AG04450 (cell line): Measurements from ENCODE around the gene TSPEAR. TPM values are rescaled to one million over a fixed set of nuclear protein-coding genes. Genes with fewer than 3 reads are reported as not detected.

Experiments used
- CTCF ChIA-PET: fragments of 300-600, 350-600 bp; formaldehyde crosslinking; extraction: SDS; loops from one replicate; lab custom pipeline; 2022; ENCODE audit warnings: antibody characterized with exemption, inconsistent platforms; lab: Charles Lee
- POLR2A ChIA-PET: fragments of 350-600 bp; formaldehyde crosslinking; extraction: SDS; loops from one replicate; lab custom pipeline; 2021; ENCODE audit warnings: antibody characterized with exemption, inconsistent platforms; lab: Yijun Ruan, JAX
- DNase-seq: peaks from one replicate; pipeline ENCODE4 v3.0.0-alpha.2; 2011; ENCODE audit warnings: low read depth, low spot score
- H3K27ac ChIP-seq: one replicate; pipeline ENCODE4 v1.5.1; 2012; ENCODE audit warnings: low read depth, low read length, control low read depth
- H3K27me3 ChIP-seq: one replicate; pipeline ENCODE4 v1.6.0; 2012; ENCODE audit warnings: low read length; ENCODE audit not compliant: control insufficient read depth, insufficient read depth
- H3K4me3 ChIP-seq: 2 replicates; pipeline ENCODE4 v1.5.1; 2011; ENCODE audit warnings: mild to moderate bottlenecking, low read depth, low read length, control low read depth
- H3K9me3 ChIP-seq: 2 replicates; pipeline ENCODE4 v1.5.1; 2012; ENCODE audit warnings: low read length; ENCODE audit not compliant: control insufficient read depth, insufficient read depth
- CTCF ChIP-seq: IDR thresholded peaks from 2 replicates; pipeline ENCODE4 v1.5.1; 2011; ENCODE audit warnings: low read depth, low read length, control low read depth, inconsistent platforms
- polyA plus RNA-seq: library from polyadenylated mRNA; depleted of rRNA; stranded (reverse); fragments of >200 nt; gene quantifications from 2 replicates; pipeline ENCODE4 v1.2.3, GENCODE V29; 2011

TSPEAR gene
- polyA plus RNA-seq, 1 experiment: not detected

- ChIA-PET POLR2A (no interaction called here), CTCF (no interaction called here)
Observed at GRCh38 chr21:44723177-44724131, 12.1 kb upstream of the TSPEAR start.

DNA sequence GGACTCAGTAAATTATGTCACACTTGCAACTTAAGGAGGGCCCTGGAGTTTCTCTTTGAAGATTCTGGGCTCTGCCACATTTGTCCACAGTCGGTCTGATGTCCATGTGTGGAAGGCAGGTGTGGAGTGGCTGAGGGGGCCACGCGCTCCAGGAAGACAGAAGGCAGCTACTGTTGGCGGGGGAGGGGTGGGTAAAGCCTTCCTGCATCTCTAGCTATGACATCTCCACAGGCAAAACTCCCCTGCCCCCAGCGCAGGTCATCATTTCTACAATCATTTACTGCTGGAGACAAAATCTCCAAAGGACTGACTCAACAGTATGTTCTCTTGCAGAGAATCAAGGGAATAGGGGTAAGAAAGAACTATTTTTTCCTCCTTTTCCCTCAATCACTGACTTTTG, 11.4 kb upstream of the TSPEAR start:
- TF ChIP-seq CTCF: no peak
- POLR2A ChIA-PET: no interaction called here
- no peak for DNase-seq
- Histone ChIP-seq H3K27me3 (peaks cover 49% of the 10 kb centered on the region), H3K27ac (no peak overlapping the region), H3K4me3 (no peak overlapping the region), H3K9me3 (no peaks in the 10 kb centered on the region; the same call in 1 of the 2 replicates)
- CTCF ChIA-PET: no interaction called here

More at GRCh38 chr21:44723177-44724131, 12.1 kb upstream of the TSPEAR start:
- DNase-seq: no peak
- no peaks in the 10 kb centered on the region; the same call in 1 of the 2 replicates for H3K9me3 ChIP-seq
- H3K27ac ChIP-seq: no peak overlapping the region
- H3K4me3 ChIP-seq: no peak overlapping the region
- H3K27me3 ChIP-seq: peaks cover 44% of the 10 kb centered on the region
- no peak for TF ChIP-seq CTCF

DNA sequence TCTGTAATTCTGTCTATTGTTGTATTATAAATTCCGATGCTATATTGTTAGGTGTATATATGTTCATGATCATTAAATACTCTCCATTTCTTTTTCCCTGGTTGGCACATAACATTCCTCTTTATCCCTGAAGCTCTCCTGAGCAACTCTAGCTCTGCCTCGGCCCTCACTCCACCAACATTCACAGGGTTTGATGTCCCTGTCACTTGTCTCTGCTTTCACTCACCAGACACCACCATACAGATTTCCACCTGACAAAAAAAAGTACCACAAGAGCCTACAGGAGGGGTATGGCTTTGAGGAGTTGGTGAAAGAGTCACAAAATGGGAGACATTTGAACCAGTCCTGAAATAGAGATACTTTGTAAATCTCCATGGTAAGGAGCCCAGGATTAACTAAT, 8.8 kb upstream of the TSPEAR start:
- Histone ChIP-seq H3K9me3 (no peaks in the 10 kb centered on the region; the same call in 1 of the 2 replicates), H3K27ac (no peak overlapping the region), H3K4me3 (no peak overlapping the region), H3K27me3 (peaks cover 43% of the 10 kb centered on the region)
- POLR2A ChIA-PET: no interaction called here
- CTCF ChIA-PET: no interaction called here
- TF ChIP-seq CTCF: no peak
- DNase-seq: no peak

- POLR2A ChIA-PET: no interaction called here
- DNase-seq: no peak
- no peaks in the 10 kb centered on the region; the same call in 1 of the 2 replicates for H3K9me3 ChIP-seq
- CTCF ChIA-PET: no interaction called here
- no peak overlapping the region for H3K4me3 ChIP-seq
- no peak for TF ChIP-seq CTCF
- no peak overlapping the region for H3K27ac ChIP-seq
- H3K27me3 ChIP-seq: peaks cover 44% of the 10 kb centered on the region
Observed at GRCh38 chr21:44718571-44718970, 7.2 kb upstream of the TSPEAR start.

- ChIA-PET CTCF (no interaction called here), POLR2A (no interaction called here)
- H3K9me3 ChIP-seq: no peaks in the 10 kb centered on the region
- no peak overlapping the region for H3K27ac ChIP-seq
- no peak for DNase-seq
- no peak for TF ChIP-seq CTCF
- H3K27me3 ChIP-seq: peaks cover 44% of the 10 kb centered on the region
- no peak overlapping the region for H3K4me3 ChIP-seq
Observed at GRCh38 chr21:44718093-44718492, 6.7 kb upstream of the TSPEAR start.
